GM19238 (cell line): ENCODE measurements around the gene GTF3C1.
"Not testable (repeated sequence)": the region's sequence is repeated elsewhere in the genome, so short reads cannot be mapped to it uniquely, and the experiment has no call there.

Experiments used
- DNase-seq: peaks from one replicate; pipeline ENCODE4 v3.0.0; 2011; ENCODE audit warnings: low spot score; ENCODE audit not compliant: insufficient read length

Gene GTF3C1

GRCh38 chr16:27445502-27446175 lies 104.1 kb downstream of the GTF3C1 start:
- no peak for DNase-seq

GRCh38 chr16:27444470-27444869 lies 105.2 kb downstream of the GTF3C1 start:
- no peak for DNase-seq

GRCh38 chr16:27444015-27444414 lies 105.7 kb downstream of the GTF3C1 start:
- no peak for DNase-seq

GRCh38 chr16:27441998-27442397 lies 107.7 kb downstream of the GTF3C1 start:
- DNase-seq, result no peak

- no peak for DNase-seq
Measured at GRCh38 chr16:27441276-27441675, 108.4 kb downstream of the GTF3C1 start.

GRCh38 chr16:27439271-27440018 lies 110.3 kb downstream of the GTF3C1 start:
- no peak for DNase-seq

GRCh38 chr16:27437946-27438345 lies 111.8 kb downstream of the GTF3C1 start:
- DNase-seq, result no peak

- DNase-seq, result no peak
Measured at GRCh38 chr16:27436921-27437650, 112.6 kb downstream of the GTF3C1 start.

GRCh38 chr16:27436065-27436464 lies 113.6 kb downstream of the GTF3C1 start:
- DNase-seq, result no peak

- not testable (repeated sequence) for DNase-seq
Measured at GRCh38 chr16:27435146-27435545, 114.6 kb downstream of the GTF3C1 start.

- no peak for DNase-seq
Measured at GRCh38 chr16:27434141-27435051, 115.3 kb downstream of the GTF3C1 start.

- no peak for DNase-seq
Measured at GRCh38 chr16:27433636-27434035, 116.1 kb downstream of the GTF3C1 start.

- DNase-seq, result not testable (repeated sequence)
Measured at GRCh38 chr16:27433191-27433590, 116.5 kb downstream of the GTF3C1 start.

- no peak for DNase-seq
Measured at GRCh38 chr16:27432558-27432957, 117.2 kb downstream of the GTF3C1 start.

- no peak for DNase-seq
Measured at GRCh38 chr16:27431773-27432532, 117.8 kb downstream of the GTF3C1 start.

- no peak for DNase-seq
Measured at GRCh38 chr16:27430923-27431484, 118.7 kb downstream of the GTF3C1 start.

GRCh38 chr16:27430512-27430911 lies 119.2 kb downstream of the GTF3C1 start:
- no peak for DNase-seq

GRCh38 chr16:27429981-27430441 lies 119.7 kb downstream of the GTF3C1 start:
- DNase-seq, result no peak

GRCh38 chr16:27429330-27429871 lies 120.3 kb downstream of the GTF3C1 start:
- DNase-seq, result no peak
